NCI-H1694 treated with DMSO at 0.1 percent for 48 hours (cell line): Measurements from ENCODE around the gene HSD11B1.
A peak's percentile ranks its signal among the peaks of the same experiment; 100 is the strongest.

ENCODE experiments used
- DNase-seq: peaks from one replicate; lab custom pipeline; 2025; lab: John Stamatoyannopoulos, UW

HSD11B1 gene

GRCh38 chr1:209755926-209756614 lies 51.4 kb downstream of the HSD11B1 start, which contains the start of gene TRAF3IP3:
Gene TRAF3IP3, plus strand, starts transcription at chr1:209756053. Its CDS starts 3,987 bp downstream, at chr1:209760040.
- DNase-seq: no peak

GRCh38 chr1:209756615-209757445 lies 52.2 kb downstream of the HSD11B1 start:
- DNase-seq: no peak

- no peak for DNase-seq
Measured at GRCh38 chr1:209758400-209758799, 53.8 kb downstream of the HSD11B1 start.

- no peak for DNase-seq
Measured at GRCh38 chr1:209759829-209760359, 55.2 kb downstream of the HSD11B1 start.

GRCh38 chr1:209761011-209761635 lies 56.5 kb downstream of the HSD11B1 start:
- DNase-seq: no peak

GRCh38 chr1:209766051-209766450 lies 61.4 kb downstream of the HSD11B1 start:
- no peak for DNase-seq

- no peak for DNase-seq
Measured at GRCh38 chr1:209767096-209767495, 62.5 kb downstream of the HSD11B1 start.

GRCh38 chr1:209767706-209768105 lies 63.1 kb downstream of the HSD11B1 start:
- no peak for DNase-seq

GRCh38 chr1:209768354-209768774 lies 63.7 kb downstream of the HSD11B1 start:
- DNase-seq: no peak

- no peak for DNase-seq
Measured at GRCh38 chr1:209769171-209769904, 64.7 kb downstream of the HSD11B1 start.

GRCh38 chr1:209769971-209770370 lies 65.3 kb downstream of the HSD11B1 start:
- no peak for DNase-seq

GRCh38 chr1:209770636-209771415 lies 66.2 kb downstream of the HSD11B1 start:
- no peak for DNase-seq

- DNase-seq: no peak
Measured at GRCh38 chr1:209772126-209772525, 67.5 kb downstream of the HSD11B1 start.

- DNase-seq: no peak
Measured at GRCh38 chr1:209774592-209774991, 69.9 kb downstream of the HSD11B1 start.

GRCh38 chr1:209775678-209776077 lies 71.0 kb downstream of the HSD11B1 start:
- DNase-seq: no peak

- no peak for DNase-seq
Measured at GRCh38 chr1:209777587-209777986, 72.9 kb downstream of the HSD11B1 start.

- no peak for DNase-seq
Measured at GRCh38 chr1:209778102-209778501, 73.5 kb downstream of the HSD11B1 start.

GRCh38 chr1:209780268-209780667 lies 75.6 kb downstream of the HSD11B1 start:
- no peak for DNase-seq

GRCh38 chr1:209783386-209783785 lies 78.7 kb downstream of the HSD11B1 start:
- DNase-seq: peak; percentile 8
